Activated T-helper 1 cell treated with anti-CD3 and anti-CD28 coated beads, Interleukin-12 subunit alpha, Interleukin-12 subunit beta, Interleukin-2, Interleukin-4 antibody, amounts not matched to agents 30 ng/mL and 10 ng/mL and 1 ng/mL, durations not matched to agents 14 hours and 24 hours and 36 hours (primary cell): ENCODE data around the gene KRT78. TPM values are rescaled to one million over a fixed set of nuclear protein-coding genes. Genes with fewer than 3 reads are reported as not detected.

Experiments
- DNase-seq: peaks from one replicate; pipeline ENCODE4 v3.0.0; 2021; ENCODE audit warnings: low spot score
- H3K27ac Mint-ChIP-seq: one replicate; pipeline ENCODE4 v1.8.0; 2021; ENCODE audit warnings: mild to moderate bottlenecking, mixed read lengths
- H3K27me3 Mint-ChIP-seq: one replicate; pipeline ENCODE4 v1.8.0; 2022; ENCODE audit warnings: mild to moderate bottlenecking, moderate library complexity, mixed read lengths; ENCODE audit not compliant: insufficient read depth
- H3K36me3 Mint-ChIP-seq: one replicate; pipeline ENCODE4 v1.8.0; 2021; ENCODE audit warnings: low read depth, mixed read lengths
- H3K4me1 Mint-ChIP-seq: one replicate; pipeline ENCODE4 v1.8.0; 2021; ENCODE audit warnings: low read depth, mixed read lengths
- H3K4me3 Mint-ChIP-seq: one replicate; pipeline ENCODE4 v1.8.0; 2021; ENCODE audit warnings: mild to moderate bottlenecking, moderate library complexity, mixed read lengths
- H3K9me3 Mint-ChIP-seq: one replicate; pipeline ENCODE4 v1.8.0; 2021; ENCODE audit warnings: mixed read lengths
- intact Hi-C: fragments of 100-400 bp; cut with micrococcal nuclease; formaldehyde crosslinking; loops from one replicate; pipeline ENCODE4 v1.15.1; 2024
- total RNA-seq: library from RNA; stranded (reverse); gene quantifications from 2 replicates; pipeline ENCODE4 v1.2.3, GENCODE V29; 2022

Gene KRT78
- total RNA-seq, 1 donor from 2014 or later: not detected

DNA sequence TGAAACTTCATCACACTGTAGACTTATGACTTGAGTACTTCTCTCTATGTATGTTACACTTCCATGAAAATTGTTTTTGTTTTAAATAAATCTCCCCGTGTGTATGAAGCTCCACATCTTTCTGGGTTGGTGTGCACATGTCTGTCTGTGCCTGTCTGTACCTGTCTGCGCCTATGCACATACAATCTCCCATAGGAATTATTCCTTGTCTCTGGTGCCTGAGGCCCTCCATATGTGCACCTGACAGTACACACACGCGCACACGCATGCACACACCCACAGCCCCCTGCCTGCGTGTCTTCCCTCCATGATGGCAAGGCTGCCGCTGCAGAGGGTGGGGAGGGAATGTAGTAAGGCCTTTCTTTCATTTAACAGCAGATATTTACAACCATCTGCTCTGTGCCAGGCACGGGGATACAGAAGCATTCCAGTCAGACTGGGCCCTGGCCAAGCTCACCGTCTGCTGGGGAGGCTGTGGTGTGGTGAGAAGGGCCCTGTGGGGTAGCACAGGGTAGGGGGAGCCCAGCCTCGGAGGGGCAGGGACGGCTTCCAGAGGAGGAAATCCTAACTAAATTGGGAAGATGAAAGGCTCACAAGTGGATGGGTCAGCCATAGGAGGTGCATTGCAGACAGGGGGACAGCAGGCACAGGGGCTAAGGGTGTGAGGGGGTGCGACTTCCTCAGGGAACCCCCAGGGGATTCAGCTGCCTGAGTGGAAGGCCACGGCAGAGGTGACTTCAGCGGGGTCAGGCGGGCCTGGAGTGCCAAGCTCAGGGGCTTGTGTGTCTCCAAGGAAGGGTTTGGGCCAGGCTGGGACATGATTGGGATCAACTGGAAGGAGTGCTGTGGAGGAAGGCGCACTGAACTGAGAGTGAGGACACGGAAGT, 30.0 kb upstream of the KRT78 start:
- no peak overlapping the region for H3K4me3 Mint-ChIP-seq
- intact Hi-C loops: loop anchor here (1.0 kb wide), 2 partner anchors 295 to 726 kb away; no protein-coding TSS in a partner anchor
- H3K9me3 Mint-ChIP-seq: no peaks in the 10 kb centered on the region
- no peak for DNase-seq
- no peaks in the 10 kb centered on the region for H3K36me3 Mint-ChIP-seq
- H3K4me1 Mint-ChIP-seq: peaks cover 15% of the 10 kb centered on the region
- H3K27me3 Mint-ChIP-seq: peaks cover 10% of the 10 kb centered on the region
- no peak overlapping the region for H3K27ac Mint-ChIP-seq

- no peak overlapping the region for H3K4me3 Mint-ChIP-seq
- H3K36me3 Mint-ChIP-seq: no peaks in the 10 kb centered on the region
- H3K27ac Mint-ChIP-seq: no peak overlapping the region
- intact Hi-C loops: no loop called here
- H3K4me1 Mint-ChIP-seq: peaks cover 22% of the 10 kb centered on the region
- peaks cover 19% of the 10 kb centered on the region for H3K27me3 Mint-ChIP-seq
- DNase-seq: no peak
- H3K9me3 Mint-ChIP-seq: no peaks in the 10 kb centered on the region
Measured at GRCh38 chr12:52877242-52877641, 28.4 kb upstream of the KRT78 start.

- peaks cover 17% of the 10 kb centered on the region for H3K27me3 Mint-ChIP-seq
- intact Hi-C loops: no loop called here
- no peaks in the 10 kb centered on the region for H3K9me3 Mint-ChIP-seq
- no peak for DNase-seq
- no peak overlapping the region for H3K27ac Mint-ChIP-seq
- H3K4me3 Mint-ChIP-seq: no peak overlapping the region
- peaks cover 22% of the 10 kb centered on the region for H3K4me1 Mint-ChIP-seq
- H3K36me3 Mint-ChIP-seq: no peaks in the 10 kb centered on the region
Measured at GRCh38 chr12:52876372-52876771, 27.6 kb upstream of the KRT78 start.

DNA sequence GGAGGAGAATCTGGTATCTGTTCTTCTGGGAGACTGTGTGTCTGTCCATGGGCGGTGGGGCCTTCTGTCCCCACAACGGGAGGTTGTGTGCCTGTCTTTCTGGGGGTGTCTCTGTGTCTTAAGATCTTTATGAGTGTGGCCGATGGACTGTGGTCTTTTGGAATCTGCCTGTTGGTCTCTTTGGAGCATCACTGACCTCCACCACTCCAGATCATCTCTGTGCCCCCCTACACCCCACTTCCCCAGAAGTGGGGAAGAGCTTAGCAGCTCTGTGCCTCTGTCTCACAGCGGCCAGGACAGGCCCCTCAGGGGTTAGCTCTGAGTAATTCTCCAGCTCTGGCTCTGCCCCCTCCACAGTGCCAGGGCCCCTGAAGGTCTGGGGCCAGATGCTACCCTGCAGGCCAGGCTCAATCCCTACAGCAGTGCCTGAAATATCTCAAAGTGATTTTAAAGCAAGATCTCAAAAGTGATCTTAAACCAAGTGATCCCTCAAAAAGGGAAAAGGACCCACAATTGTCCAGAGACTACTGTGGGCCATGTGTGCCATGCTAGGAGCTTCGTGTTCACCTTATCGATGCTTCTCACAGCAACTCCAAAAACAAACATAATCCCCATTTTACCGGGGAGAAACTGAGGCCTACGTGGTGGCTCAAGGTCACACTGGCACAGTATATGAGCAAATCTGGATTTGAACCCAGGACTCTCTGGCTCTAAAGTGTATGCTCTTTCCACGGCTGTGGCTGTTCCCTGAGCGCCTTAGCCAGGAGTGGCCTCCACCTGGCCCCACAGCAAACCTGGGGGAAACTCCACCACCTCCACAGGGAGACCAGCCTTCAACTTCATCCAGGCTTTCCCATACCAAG, 26.0 kb upstream of the KRT78 start:
- H3K36me3 Mint-ChIP-seq: no peaks in the 10 kb centered on the region
- no peak for DNase-seq
- intact Hi-C loops: no loop called here

GRCh38 chr12:52873832-52874572, 25.2 kb upstream of the KRT78 start:
- Mint-ChIP-seq H3K27ac (peak overlapping the region; percentile 68), H3K36me3 (no peaks in the 10 kb centered on the region), H3K4me1 (peaks cover 15% of the 10 kb centered on the region), H3K9me3 (no peaks in the 10 kb centered on the region), H3K27me3 (peaks cover 12% of the 10 kb centered on the region), H3K4me3 (peak overlapping the region; percentile 70)
- peak; percentile 51 for DNase-seq
- intact Hi-C loops: no loop called here

More for the DNA sequence above, 26.0 kb upstream of the KRT78 start:
- peak overlapping the region; percentile 70 for H3K4me3 Mint-ChIP-seq
- H3K27ac Mint-ChIP-seq: peak overlapping the region; percentile 64
- H3K27me3 Mint-ChIP-seq: peaks cover 10% of the 10 kb centered on the region
- no peaks in the 10 kb centered on the region for H3K9me3 Mint-ChIP-seq
- peaks cover 17% of the 10 kb centered on the region for H3K4me1 Mint-ChIP-seq

DNA sequence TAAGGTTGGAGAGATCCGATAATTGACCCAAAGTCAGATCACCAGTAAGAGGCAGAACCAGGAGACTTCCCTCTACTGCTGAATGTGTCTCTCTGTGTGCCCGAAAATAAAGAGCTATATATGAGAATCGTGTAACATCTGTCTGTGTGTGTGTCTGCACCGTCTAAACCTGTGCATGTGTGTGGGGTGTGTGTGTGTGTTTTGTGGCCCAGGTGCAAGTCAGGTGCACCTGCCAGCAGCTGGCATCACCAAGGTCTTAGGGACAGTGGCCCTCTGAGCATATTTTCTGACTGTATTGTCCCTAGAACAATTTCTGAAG, 24.7 kb upstream of the KRT78 start:
- Mint-ChIP-seq H3K4me3 (peak overlapping the region; percentile 66), H3K4me1 (peaks cover 15% of the 10 kb centered on the region), H3K27me3 (peaks cover 12% of the 10 kb centered on the region), H3K36me3 (no peaks in the 10 kb centered on the region), H3K27ac (peak overlapping the region; percentile 68), H3K9me3 (no peaks in the 10 kb centered on the region)
- intact Hi-C loops: no loop called here
- DNase-seq: no peak

DNA sequence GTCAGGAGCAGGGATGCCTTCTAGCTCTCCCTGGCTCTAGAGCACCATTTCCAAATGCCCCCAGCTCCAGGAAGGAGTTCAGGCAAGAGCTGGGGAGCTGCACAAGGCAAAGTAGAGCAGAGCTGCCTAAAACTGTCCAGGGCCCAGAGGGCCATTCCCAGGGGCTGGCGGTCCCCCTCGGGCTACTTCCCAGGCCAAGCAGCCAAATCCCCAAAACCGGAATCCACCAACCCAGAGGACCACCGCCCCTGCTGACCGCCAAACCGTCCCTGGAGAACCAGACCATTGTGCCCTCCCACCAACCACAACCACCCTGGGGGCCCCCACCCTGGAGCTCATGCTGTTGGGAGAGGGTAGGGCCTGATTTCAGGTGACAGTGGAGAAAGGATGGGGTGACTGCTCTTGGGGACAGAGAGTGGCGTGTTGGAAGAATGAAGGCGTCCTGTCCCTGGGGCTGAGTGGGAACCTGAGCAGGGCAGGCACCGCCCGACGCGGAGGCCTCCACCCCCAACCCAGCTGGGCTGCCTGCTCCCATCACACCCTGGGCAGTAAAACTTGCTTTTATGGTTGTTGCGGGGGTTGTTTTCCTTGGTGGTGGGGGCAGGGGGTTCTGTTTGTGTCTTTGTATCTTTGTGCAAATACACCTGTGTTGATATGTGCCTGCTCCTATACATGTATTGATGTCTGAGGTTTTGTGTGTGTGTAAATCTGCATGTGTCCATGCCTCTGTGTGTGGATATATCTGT, 24.0 kb upstream of the KRT78 start:
- Mint-ChIP-seq H3K4me3 (peak overlapping the region; percentile 66), H3K27me3 (peaks cover 12% of the 10 kb centered on the region), H3K9me3 (no peaks in the 10 kb centered on the region), H3K27ac (peak overlapping the region; percentile 42), H3K36me3 (no peaks in the 10 kb centered on the region), H3K4me1 (peaks cover 15% of the 10 kb centered on the region)
- intact Hi-C loops: no loop called here
- no peak for DNase-seq

- Mint-ChIP-seq H3K27me3 (peaks cover 14% of the 10 kb centered on the region), H3K9me3 (no peaks in the 10 kb centered on the region), H3K4me1 (peaks cover 23% of the 10 kb centered on the region), H3K36me3 (no peaks in the 10 kb centered on the region), H3K27ac (no peak overlapping the region), H3K4me3 (no peak overlapping the region)
- no peak for DNase-seq
- intact Hi-C loops: no loop called here
Measured at GRCh38 chr12:52871291-52872039, 22.7 kb upstream of the KRT78 start.

- DNase-seq: peak; percentile 60
- Mint-ChIP-seq H3K27me3 (peaks cover 14% of the 10 kb centered on the region), H3K36me3 (no peaks in the 10 kb centered on the region), H3K27ac (no peak overlapping the region), H3K9me3 (no peaks in the 10 kb centered on the region), H3K4me1 (peaks cover 23% of the 10 kb centered on the region), H3K4me3 (no peak overlapping the region)
- intact Hi-C loops: loop anchor here (1.0 kb wide), 1 partner anchor 287 kb away; no protein-coding TSS in a partner anchor
Measured at GRCh38 chr12:52870361-52871290, 21.8 kb upstream of the KRT78 start.

DNA sequence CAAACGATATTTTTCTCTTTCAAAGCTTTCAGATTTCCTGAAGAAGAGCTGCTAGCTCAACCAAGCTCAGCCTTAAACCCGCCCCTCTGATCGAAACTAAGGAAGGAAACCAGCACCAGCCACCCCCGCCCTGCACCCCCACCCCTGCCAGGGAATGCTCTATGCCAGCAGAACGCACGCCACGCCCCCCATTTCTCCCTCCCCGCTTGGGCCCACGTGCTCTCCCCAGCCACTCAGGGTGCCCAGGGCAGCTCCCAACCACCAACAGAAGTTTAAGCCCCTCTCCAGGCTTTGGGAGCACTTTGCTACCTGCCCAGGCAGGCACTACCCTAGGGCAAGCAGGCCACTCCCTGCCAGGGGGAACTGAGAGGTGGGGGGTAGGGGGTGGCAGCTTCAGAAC, 18.8 kb upstream of the KRT78 start:
- intact Hi-C loops: no loop called here
- H3K9me3 Mint-ChIP-seq: no peaks in the 10 kb centered on the region
- peaks cover 8% of the 10 kb centered on the region for H3K4me1 Mint-ChIP-seq
- DNase-seq: no peak
- no peak overlapping the region for H3K4me3 Mint-ChIP-seq
- no peaks in the 10 kb centered on the region for H3K36me3 Mint-ChIP-seq
- peaks cover 5% of the 10 kb centered on the region for H3K27me3 Mint-ChIP-seq
- no peak overlapping the region for H3K27ac Mint-ChIP-seq

DNA sequence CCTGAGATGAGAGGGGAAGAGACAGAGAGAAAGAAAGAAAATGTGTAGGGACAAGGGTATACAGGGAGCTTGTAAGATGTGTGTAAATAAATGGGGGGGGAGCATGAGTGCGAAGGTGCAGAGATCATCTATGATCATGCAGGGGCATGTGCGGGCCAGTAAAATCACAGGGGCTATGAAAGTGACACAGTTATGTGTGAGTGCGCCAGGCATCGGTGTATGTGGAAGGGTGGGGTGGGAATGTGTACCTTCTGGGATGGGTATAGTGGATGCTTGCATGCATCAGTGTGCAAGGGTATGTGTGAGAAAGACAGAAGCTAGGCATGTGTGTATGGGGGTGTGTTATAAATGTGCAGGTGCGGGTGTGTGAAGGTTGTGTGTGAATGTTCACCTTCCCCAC, 18.4 kb upstream of the KRT78 start:
- Mint-ChIP-seq H3K4me1 (peaks cover 8% of the 10 kb centered on the region), H3K9me3 (no peaks in the 10 kb centered on the region), H3K4me3 (no peak overlapping the region), H3K27me3 (peaks cover 5% of the 10 kb centered on the region), H3K27ac (no peak overlapping the region), H3K36me3 (no peaks in the 10 kb centered on the region)
- intact Hi-C loops: no loop called here
- DNase-seq: no peak
